HG02884 (cell line): ENCODE measurements around the gene TRPC4AP.

Experiments used
- ATAC-seq: cut with Tn5 transposase; IDR thresholded peaks from one replicate; pipeline ENCODE4 v1.9.1; 2021; ENCODE audit warnings: mild to moderate bottlenecking, moderate library complexity; ENCODE audit not compliant: unreplicated experiment

Gene TRPC4AP

DNA sequence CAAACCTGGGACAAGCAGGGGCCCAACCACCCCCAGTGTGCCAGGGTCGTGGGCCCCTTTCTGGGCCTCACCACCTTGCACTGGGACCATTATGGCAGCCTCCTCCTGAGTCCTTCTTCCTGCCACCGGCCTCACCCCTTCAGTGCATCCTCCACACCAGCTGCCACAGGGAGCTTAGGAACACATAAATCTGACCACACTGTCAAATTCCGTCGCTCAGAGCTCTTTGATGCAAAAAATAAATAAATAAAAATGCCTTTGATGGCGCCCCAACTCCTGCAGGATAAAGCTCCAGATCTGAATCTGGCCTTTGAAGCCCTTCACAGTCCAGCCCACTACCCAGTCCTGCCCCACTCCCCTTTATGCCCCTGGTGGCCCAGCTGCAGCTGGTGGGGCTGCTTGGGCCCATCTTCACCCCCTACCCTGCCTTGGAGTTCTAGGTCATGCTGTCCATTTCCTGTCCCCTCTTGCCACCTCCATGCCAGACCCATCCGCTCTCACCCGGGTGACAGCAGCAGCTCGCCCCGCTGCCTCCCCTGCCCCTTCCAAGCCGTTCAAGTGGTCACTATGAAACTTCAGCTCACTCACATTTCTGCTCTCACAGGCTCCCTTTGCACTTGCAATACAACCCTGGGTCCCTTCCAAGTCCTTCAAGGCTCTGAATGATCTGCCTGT, 120.9 kb downstream of the TRPC4AP start:
- ATAC-seq, result no peak

GRCh38 chr20:34970846-34971560, 121.6 kb downstream of the TRPC4AP start:
- no peak for ATAC-seq

DNA sequence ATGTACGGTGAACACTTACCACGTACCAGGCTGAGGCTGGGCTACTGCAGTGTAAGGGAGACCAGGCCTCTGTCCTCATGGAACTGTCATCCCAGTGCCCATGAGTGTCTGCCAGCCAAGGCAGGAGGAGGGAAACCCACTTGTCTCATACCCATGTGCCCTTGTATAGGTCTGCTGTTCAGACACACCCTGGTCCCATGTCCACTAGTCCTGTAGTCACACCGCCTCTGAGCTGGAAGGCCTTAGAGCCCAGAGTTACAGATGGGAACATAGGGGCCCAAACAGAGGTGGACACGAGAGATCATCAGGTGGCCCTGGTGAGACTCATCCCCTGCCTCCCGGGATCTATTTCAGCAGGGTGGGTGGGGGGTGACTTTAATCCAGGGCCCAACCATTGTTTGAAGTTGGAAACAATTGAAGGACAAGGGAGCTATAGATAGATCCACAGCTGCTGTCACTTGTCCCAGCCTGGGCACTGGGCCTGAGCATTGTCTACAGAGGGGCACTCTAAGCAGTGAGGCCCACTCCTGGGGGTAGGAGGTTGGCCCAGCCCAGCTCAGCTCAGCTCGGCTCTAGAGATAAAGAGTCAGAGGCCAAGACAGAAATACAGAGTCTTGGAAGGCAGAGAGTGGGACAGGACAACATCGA, 122.3 kb downstream of the TRPC4AP start:
- no peak for ATAC-seq

DNA sequence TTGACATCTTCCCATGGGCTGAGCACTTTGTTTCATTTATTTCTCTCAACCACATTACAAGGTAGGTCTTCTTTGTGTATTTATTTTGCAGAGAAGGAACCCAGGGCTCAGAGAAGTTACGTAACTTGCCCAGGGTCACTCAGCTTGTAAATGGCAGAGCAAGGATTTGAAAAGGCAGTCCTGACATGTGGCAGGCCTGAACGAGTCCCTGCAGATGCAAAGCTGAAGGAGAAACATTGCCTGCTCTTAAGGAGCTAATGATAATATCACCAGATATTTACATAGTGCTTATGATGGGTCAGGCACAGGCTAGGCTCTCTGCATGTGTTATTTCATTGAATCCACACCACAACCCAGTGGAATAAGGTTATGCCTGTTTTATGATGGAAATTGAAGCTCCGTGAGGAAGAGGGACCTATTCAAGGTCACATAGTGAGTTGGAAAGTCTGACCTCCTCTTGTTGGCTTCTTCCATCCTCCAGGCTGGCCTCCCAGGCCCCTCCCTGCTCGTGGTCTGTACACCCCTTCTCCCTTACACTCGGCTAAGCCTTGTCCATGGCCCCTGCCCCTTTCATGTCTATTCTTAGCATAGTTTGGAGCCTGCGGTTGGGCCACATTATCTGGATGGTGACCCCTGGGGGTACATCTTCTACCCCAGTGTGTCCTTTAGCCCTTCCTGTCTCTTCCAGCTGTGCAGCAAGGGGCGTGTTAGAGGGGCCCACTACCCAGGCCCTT, 124.4 kb downstream of the TRPC4AP start:
- no peak for ATAC-seq

DNA sequence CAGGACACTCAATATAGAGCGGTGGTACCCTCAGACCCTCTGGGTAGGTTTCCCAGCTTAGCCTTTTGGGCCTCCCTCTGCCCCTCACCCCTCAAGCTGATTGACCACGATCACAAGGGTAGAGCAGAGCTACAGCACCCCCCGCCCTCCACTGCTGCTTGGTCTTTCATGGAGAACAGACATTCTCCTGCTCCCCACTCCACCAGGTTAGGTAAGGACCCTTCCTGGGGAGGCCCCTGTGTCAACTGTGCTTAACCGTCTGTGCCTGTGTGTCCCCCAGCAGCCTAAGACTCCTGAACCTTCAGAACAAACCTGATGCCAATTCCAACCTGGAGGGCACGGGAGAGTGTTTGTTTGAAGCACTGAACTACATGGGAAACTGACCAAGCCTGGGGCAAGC, 125.2 kb downstream of the TRPC4AP start:
- no peak for ATAC-seq

- no peak for ATAC-seq
These were observed 127.6 kb downstream of the TRPC4AP start for GRCh38 chr20:34965051-34965450.

- ATAC-seq, result no peak
These were observed 128.1 kb downstream of the TRPC4AP start for GRCh38 chr20:34964486-34964885.

- no peak for ATAC-seq
These were observed 135.7 kb downstream of the TRPC4AP start for GRCh38 chr20:34956751-34957472.

GRCh38 chr20:34956041-34956458, 136.6 kb downstream of the TRPC4AP start:
- no peak for ATAC-seq

- peak; percentile 90 for ATAC-seq
These were observed 137.2 kb downstream of the TRPC4AP start, which contains the start of the genes GSS and MYH7B for GRCh38 chr20:34955231-34956040. Gene GSS, minus strand, starts transcription at chr20:34955806. Its CDS starts 3,954 bp downstream, at chr20:34951852. Gene MYH7B, plus strand, starts transcription at chr20:34955868. Its CDS starts 22,138 bp downstream, at chr20:34978006.

DNA sequence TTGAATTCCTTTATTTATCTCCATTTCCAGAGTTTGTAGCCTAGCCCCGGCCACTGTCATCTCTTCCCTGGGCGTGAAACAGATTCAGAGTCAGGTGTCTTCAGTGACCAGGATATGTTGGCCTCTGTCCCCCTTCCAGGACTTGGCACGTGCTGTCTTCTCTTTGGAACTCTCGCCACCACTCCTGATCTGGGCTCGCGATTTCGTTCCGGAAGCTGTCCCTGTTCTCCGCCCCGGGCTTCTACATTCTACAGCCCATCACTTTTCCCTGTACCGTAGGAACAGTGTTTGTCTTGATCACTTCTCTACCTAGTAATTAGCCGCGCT, 137.7 kb downstream of the TRPC4AP start:
- ATAC-seq, result no peak

- ATAC-seq, result no peak
These were observed 138.6 kb downstream of the TRPC4AP start for GRCh38 chr20:34953960-34954359.

- no peak for ATAC-seq
These were observed 139.9 kb downstream of the TRPC4AP start for GRCh38 chr20:34952671-34953070.
